ENCODE results near the gene AZIN2.

Gene AZIN2

DNA sequence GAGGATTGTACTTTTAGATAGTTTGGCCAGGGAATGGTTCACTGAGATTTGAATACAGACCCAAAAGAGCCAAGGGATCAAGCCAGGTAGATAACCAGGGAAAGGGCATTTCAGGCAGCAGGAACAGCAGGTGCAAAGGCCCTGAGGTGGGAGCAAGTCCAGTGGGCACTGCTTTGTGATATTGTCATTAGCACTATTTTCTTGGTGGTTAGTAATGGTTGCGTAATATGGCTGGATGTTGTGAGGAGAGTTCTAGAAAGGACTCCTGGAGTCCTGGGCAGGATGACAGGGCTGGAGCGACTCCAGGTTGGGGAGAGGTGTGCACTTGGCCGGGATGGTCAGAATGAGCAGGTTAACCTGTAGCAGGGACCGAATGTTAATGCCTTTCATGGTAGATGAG, 4.4 kb downstream of the AZIN2 start:
- DNase-seq (ENCODE audit: low read depth in 2 of 2) = no peak
- H3K4me3 ChIP-seq (replicated peaks in 1 of 2; ENCODE audit: low read depth in 2 of 2, low read length in 2 of 2) = no peak overlapping the region
- TF ChIP-seq, protein P1, sequence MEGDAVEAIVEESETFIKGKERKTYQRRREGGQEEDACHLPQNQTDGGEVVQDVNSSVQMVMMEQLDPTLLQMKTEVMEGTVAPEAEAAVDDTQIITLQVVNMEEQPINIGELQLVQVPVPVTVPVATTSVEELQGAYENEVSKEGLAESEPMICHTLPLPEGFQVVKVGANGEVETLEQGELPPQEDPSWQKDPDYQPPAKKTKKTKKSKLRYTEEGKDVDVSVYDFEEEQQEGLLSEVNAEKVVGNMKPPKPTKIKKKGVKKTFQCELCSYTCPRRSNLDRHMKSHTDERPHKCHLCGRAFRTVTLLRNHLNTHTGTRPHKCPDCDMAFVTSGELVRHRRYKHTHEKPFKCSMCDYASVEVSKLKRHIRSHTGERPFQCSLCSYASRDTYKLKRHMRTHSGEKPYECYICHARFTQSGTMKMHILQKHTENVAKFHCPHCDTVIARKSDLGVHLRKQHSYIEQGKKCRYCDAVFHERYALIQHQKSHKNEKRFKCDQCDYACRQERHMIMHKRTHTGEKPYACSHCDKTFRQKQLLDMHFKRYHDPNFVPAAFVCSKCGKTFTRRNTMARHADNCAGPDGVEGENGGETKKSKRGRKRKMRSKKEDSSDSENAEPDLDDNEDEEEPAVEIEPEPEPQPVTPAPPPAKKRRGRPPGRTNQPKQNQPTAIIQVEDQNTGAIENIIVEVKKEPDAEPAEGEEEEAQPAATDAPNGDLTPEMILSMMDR (IDR thresholded peaks at IDR 0.05; ENCODE audit: low read depth, low read length) = no peak

DNA sequence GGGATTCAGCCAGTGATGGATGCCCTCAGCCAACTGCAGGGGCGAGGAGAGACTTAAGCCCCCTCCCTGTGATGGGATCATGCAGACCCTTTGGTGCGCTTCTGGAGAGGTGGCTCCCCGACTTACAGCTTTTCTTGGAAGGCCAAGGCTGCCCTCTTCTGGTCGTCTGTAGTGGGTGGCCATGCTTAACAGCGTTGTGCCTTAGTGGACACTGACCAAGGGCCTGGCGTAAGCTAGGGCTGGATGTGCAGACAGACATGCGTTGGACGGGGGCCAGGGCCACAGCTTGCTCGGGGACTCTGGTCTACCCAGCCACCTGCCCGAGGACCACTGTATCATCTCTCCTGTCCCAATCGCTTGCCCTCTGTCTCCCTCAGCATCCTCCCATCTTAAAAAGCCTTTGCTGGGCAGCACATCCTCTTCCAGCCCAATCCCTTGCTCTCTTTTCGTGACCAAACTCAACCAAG, 5.5 kb downstream of the AZIN2 start:
- TF ChIP-seq, protein P1 (IDR thresholded peaks at IDR 0.05; ENCODE audit: low read depth, low read length) = peak; percentile 86
- peak; percentile 88 to 91 for DNase-seq (ENCODE audit: low read depth in 2 of 2)
- H3K4me3 ChIP-seq (replicated peaks in 1 of 2; ENCODE audit: low read depth in 2 of 2, low read length in 2 of 2) = no peak overlapping the region

DNA sequence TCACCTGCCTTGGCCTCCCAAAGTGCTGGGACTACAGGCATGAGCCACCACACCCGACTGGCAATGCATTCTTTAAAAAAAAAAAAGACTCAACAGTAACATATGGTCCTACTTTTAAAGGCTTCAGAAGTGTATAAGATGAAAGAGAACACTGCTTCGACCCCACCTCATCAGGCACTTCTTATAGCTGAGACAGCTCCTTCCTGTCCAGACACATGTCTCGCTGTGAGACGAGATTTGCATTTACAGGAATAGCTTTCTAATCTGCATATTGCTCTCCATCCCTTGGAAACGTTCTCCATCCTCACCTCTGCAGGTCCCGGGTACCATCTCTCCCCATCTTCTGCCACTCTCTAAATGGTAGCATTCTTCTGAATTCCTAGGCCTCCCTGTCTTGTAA, 6.7 kb downstream of the AZIN2 start:
- H3K4me3 ChIP-seq (replicated peaks in 1 of 2; ENCODE audit: low read depth in 2 of 2, low read length in 2 of 2) = no peak overlapping the region
- TF ChIP-seq, protein P1 (IDR thresholded peaks at IDR 0.05; ENCODE audit: low read depth, low read length) = no peak

DNA sequence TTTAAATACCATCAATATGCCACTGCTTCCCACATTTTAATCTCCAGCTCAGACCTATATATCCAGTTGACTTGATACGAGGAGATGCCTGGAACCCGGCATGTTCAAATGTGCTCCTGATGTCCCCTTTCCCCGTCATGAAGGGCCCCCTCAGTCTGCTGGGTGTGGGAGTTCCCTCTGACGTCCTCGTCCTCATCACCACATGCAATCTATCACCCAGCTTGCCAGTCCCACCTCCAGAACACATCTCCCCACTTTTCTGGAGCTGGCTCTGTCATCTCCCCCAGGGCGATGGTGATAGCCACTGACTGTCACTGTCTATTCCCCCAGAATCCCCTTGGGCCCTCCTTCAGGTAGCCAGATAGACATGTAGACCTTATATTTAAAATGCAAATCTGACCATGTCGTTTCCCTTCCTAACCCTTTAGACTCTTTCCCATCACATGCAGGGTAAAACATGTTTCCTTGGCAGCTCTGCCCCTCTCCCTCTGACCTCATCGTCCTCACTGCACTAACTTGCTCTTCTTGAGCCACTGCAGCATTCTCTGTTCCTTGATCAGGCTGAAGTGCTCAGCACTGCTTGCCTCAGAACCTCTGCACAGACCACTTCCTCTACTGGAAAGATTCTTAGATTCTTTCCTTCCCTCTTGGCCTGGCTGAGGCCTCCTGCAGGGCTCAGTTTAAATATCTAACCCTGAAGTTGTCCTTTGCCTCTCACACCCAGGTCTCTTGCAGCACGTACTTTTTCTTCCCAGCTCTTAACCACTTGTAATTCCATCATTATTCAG, 7.4 kb downstream of the AZIN2 start:
- H3K4me3 ChIP-seq (replicated peaks in 1 of 2; ENCODE audit: low read depth in 2 of 2, low read length in 2 of 2) = no peak overlapping the region
- no peak for DNase-seq (ENCODE audit: low read depth in 2 of 2)
- TF ChIP-seq, protein P1 (IDR thresholded peaks at IDR 0.05; ENCODE audit: low read depth, low read length) = no peak

More for the DNA sequence above, 6.7 kb downstream of the AZIN2 start:
- no peak for DNase-seq (ENCODE audit: low read depth in 2 of 2)

DNA sequence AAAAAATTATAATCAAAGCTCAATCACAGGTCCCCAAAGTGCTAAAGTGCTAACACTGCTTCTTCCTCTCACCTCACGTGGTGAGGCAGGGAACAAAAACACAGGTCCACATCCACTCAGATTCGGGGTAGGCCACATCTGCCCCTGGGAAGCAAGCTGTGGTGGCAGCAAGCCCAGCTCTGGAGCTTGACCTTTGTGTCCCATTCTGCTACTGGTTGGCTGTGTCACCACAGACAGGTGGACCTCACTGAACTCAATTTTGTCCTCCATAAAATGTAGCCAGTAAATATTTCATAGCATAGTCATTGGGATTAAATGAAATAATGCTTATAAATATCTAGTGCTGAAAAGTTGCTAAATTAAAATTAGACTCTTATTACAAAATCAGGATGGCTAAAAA, 8.5 kb downstream of the AZIN2 start:
- DNase-seq (ENCODE audit: low read depth in 2 of 2) = no peak
- TF ChIP-seq, protein P1 (IDR thresholded peaks at IDR 0.05; ENCODE audit: low read depth, low read length) = no peak
- no peak overlapping the region for H3K4me3 ChIP-seq (replicated peaks in 1 of 2; ENCODE audit: low read depth in 2 of 2, low read length in 2 of 2)

DNA sequence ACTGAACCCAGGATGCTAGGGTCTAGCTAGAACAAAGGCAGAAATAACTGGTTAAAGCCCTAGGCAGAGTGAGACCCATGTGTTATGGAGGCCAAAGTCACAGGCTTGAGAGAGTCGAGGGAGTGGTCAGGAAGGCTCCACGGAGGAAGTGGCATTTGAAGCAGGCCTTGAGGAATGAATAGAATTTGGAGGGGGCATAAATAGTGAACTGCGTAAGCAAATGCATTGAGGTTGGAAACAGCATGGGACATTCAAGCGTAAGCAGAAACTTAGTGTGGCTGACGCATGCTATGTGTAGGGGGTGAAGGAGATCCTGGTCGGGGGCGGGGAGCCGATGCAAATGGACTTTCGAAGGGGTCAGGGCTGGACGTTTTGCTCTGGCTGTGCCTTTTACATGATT, 11.5 kb downstream of the AZIN2 start:
- H3K4me3 ChIP-seq (replicated peaks in 1 of 2; ENCODE audit: low read depth in 2 of 2, low read length in 2 of 2) = no peak overlapping the region
- TF ChIP-seq, protein P1 (IDR thresholded peaks at IDR 0.05; ENCODE audit: low read depth, low read length) = no peak
- DNase-seq (ENCODE audit: low read depth in 2 of 2) = no peak

Measured in cardiac fibroblast (primary cell).